Measurements from ENCODE around the gene CNNM4.

CNNM4 gene

GRCh38 chr2:96806468-96807126 is 45.9 kb downstream of the CNNM4 start:
- no peak for DNase-seq
- intact Hi-C loops (cut with DNase I), result no loop called here

DNA sequence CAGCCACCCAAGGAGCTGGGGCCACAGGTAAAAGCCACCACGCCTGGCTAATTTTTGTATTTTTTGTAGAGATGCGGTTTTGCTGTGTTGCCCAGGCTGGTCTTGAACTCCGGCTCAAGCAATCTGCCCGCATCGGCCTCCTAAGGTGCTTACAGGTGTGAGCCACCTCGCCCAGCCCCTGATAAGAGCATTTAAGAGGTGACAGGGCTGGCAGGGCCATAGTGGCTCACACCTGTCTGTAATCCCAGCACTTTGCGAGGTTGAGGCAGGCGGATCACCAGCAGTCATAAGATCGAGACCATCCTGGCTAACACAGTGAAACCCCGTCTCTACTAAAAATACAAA is 46.4 kb downstream of the CNNM4 start:
- intact Hi-C loops (cut with DNase I), result no loop called here
- no peak for DNase-seq

GRCh38 chr2:96808176-96808837 is 47.6 kb downstream of the CNNM4 start:
- no peak for DNase-seq
- intact Hi-C loops (cut with DNase I), result no loop called here

GRCh38 chr2:96809216-96809882 is 48.6 kb downstream of the CNNM4 start:
- DNase-seq, result no peak
- intact Hi-C loops (cut with DNase I), result no loop called here

GRCh38 chr2:96809951-96810782 is 49.5 kb downstream of the CNNM4 start:
- intact Hi-C loops (cut with DNase I), result no loop called here
- peak in 26 of 42 donors; percentile 31 to 78 (median 47) for DNase-seq

DNA sequence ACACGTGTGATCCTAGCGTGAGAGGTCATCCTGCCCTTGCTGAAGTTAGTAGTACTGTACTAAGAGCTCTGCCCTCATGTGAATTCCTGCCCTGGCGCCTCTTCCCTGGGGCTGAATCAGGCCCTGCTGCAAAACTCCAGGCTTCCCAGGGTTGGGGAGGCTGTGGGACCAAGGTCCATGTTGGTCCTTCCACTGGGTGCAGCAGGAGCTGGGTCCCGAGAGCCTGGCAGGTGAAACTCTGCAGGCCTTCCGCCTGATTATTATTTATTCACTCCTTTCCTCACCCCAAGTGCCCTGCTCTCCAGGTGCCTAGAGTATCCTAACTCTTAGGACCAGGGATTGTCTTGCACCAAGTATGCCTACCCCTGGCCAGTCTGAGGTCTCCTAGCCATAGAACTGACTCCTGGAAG is 50.1 kb downstream of the CNNM4 start:
- intact Hi-C loops (cut with DNase I), result no loop called here
- no peak for DNase-seq

- DNase-seq, result no peak
- intact Hi-C loops (cut with DNase I), result no loop called here
Observed at GRCh38 chr2:96811917-96812316, 51.2 kb downstream of the CNNM4 start.

GRCh38 chr2:96813656-96814055 is 53.0 kb downstream of the CNNM4 start:
- DNase-seq, result no peak
- intact Hi-C loops (cut with DNase I), result no loop called here

DNA sequence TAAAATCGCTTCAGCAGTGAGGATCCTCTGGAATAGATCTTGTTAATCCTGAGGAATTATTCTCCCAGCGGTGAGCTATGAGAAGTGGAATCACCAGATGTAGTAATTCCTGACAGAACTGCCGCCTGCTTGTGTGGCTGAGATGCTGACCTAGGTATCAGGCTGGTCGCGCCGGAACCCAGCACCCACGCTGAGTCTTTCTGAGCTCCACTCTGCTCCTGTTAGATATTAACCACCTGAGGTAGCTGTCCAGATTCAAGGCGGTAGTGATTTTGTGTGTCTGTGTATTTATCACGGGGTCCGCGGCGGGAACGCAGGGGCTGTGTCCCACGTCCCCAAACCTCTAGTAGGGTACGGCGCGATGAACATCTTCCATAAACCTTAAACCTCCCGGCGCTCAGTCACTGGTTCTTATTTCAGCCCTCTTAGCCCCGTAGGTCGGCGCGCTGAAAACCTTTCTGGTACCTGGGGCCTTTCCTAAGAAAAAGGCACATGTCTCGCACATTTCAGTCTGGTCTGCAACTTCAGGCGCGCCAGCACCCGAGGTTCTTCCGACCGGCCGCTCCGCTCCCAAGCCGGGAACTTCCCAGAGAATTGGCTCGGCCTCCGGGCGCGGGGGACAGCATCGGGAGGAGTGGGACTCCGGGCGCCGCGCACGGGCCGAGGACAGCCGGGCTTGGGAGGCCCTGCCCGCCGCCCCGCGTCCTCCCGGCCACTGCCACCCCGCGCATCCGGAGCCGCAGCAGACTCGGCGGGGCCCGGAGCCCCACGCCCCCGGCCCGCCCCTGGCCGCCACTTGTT is 54.8 kb downstream of the CNNM4 start:
- peak in 21 of 42 donors; percentile 17 to 66 (median 36) for DNase-seq
- intact Hi-C loops (cut with DNase I), result loop anchor here (2.0 to 5.0 kb wide), 2 partner anchors 43 to 53 kb away; partner anchors contain the start of genes ANKRD39 and CNNM4

- intact Hi-C loops (cut with DNase I), result loop anchor here (2.0 to 5.0 kb wide), 2 partner anchors 43 to 54 kb away; partner anchors contain the start of genes ANKRD39 and CNNM4
- peak; percentile 89 to 99 (median 98) for DNase-seq
Observed at GRCh38 chr2:96816127-96816835, 55.6 kb downstream of the CNNM4 start, which contains the start of gene CNNM3. Gene CNNM3 (plus strand): TSS chr2:96816268. CDS start chr2:96816278, 10 bp downstream.

DNA sequence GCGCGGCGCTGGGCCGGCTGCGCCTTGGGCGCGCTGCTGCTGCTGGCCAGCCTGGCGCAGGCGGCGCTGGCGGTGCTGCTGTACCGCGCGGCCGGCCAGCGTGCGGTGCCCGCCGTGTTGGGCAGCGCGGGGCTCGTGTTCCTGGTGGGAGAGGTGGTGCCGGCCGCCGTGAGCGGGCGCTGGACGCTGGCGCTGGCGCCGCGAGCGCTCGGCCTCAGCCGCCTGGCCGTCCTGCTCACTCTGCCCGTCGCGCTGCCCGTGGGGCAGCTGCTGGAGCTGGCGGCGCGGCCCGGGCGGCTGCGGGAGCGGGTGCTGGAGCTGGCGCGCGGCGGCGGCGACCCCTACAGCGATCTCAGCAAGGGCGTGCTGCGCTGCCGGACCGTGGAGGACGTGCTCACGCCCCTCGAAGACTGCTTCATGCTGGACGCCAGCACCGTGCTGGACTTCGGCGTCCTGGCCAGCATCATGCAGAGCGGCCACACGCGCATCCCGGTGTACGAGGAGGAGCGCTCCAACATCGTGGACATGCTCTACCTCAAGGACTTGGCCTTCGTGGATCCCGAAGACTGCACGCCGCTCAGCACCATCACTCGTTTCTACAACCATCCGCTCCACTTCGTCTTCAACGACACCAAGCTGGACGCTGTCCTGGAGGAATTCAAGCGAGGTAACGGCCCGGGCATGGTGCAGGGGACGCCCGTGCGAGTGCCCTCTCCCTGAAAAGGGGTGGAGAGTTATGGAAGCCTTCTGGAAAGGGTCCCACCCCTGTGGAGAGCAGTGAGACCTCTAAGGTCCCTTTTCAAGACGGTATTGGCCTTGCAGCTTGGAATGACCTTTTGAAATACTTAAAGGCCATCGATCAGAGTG is 56.4 kb downstream of the CNNM4 start:
- DNase-seq, result peak in 1 of 42 donors; percentile 51
- intact Hi-C loops (cut with DNase I), result loop anchor here (2.0 to 5.0 kb wide), 2 partner anchors 42 to 55 kb away; partner anchors contain the start of genes ANKRD39 and CNNM4

DNA sequence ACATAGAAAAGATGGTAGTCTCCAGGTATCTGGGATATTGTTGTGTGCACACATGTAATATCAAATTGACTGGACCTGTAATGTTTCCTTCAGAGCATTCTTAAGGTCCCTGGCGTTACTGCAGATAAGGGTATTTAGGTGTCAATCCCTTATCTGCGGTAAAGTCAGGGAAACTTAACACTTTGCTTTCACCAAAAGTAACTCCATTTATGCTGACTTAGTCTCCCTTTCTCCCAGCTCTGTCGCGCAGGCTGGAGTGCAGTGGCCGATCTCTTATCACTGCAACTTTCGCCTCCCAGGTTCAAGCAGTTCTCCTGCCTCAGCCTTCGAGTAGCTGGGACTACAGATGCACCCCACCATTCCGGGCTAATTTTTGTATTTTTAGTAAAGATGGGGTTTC is 57.2 kb downstream of the CNNM4 start:
- no peak for DNase-seq
- intact Hi-C loops (cut with DNase I), result loop anchor here (2.0 to 5.0 kb wide), 2 partner anchors 41 to 56 kb away; partner anchors contain the start of genes ANKRD39 and CNNM4

GRCh38 chr2:96819128-96819875 is 58.6 kb downstream of the CNNM4 start:
- DNase-seq, result no peak
- intact Hi-C loops (cut with DNase I), result loop anchor here (5.0 kb wide), 1 partner anchor 57 kb away; the partner anchor contains the start of gene CNNM4

DNA sequence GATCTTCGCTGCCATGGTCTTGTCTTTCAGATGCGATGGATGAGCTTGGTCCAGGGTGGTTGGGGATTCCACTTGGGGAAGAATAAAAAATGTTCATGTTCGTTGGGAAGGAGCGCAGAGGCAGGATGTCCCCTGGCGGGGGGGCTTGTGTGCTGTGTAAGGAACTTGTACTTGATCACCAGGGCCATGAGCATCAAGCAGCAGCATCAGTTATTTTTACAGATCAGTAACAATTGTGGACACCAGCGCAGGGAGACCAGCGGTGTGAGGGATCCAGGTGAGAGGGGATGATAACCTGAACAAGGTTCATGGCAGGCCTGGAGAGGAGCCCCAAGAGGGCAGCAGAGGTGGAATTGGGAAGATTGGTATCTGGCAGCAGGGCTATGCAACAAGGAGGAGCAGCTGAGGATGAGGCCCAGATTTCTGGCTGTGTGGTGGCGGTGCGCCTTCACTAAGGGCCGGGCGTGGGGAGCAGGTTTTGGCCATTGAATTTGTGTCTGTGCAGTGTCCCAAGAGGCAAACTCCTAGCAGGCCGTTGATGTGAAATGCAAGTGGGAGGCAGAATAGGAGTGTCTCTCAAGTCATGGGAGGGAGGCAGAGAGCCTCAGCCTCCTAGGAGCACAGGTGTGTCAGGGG is 59.3 kb downstream of the CNNM4 start:
- DNase-seq, result no peak
- intact Hi-C loops (cut with DNase I), result loop anchor here (5.0 kb wide), 1 partner anchor 58 kb away; the partner anchor contains the start of gene CNNM4

DNA sequence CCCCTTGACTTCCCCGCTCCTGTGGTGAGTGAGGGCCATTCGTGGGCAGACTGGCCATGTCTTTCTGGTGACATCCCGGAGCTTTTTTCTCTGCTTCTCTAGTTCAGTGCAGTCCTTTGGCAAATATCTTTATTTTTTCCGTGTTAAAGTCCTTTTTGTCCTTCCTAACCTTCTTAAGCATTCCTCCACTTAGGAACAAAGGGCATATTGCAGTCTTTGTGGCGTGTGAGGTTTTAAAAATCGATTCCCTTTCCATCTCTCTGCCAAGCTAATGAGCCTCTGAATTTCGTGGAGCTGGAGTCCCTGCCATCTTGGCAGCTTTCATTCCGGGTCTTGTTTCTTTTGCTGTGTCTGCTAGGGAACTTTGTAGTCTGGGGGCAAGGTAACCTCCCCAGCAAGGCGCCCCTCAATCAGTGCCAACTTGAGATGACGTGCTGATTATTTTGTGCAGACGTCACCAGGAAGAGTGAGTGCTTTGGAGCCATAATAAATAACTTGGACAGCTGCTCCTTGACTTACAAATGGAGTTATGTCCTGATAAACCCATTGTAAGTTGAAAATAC is 60.5 kb downstream of the CNNM4 start:
- intact Hi-C loops (cut with DNase I), result no loop called here
- no peak for DNase-seq
